NT2/D1 (cell line): ENCODE results near the gene SH3BP5.
A peak's percentile ranks its signal among the peaks of the same experiment; 100 is the strongest.
"Not testable (repeated sequence)": the region's sequence is repeated elsewhere in the genome, so short reads cannot be mapped to it uniquely, and the experiment has no call there.

Experiments used
- DNase-seq: peaks from one replicate; pipeline ENCODE4 v3.0.0-alpha.2; 2011; ENCODE audit warnings: low read depth, low spot score
- H3K27me3 ChIP-seq: 2 replicates; pipeline ENCODE4 v1.6.0; 2011; ENCODE audit warnings: mild to moderate bottlenecking; ENCODE audit not compliant: insufficient read length, insufficient read depth
- H3K36me3 ChIP-seq: 2 replicates; pipeline ENCODE4 v1.6.1; 2011; ENCODE audit warnings: mild to moderate bottlenecking, low read length, mixed read lengths; ENCODE audit not compliant: insufficient read depth, insufficient read length
- H3K4me1 ChIP-seq: 2 replicates; pipeline ENCODE4 v1.5.1; 2011; ENCODE audit not compliant: insufficient read depth, insufficient read length
- H3K4me3 ChIP-seq: 2 replicates; pipeline ENCODE4 v1.5.1; 2011; ENCODE audit warnings: low read depth; ENCODE audit not compliant: insufficient read length
- H3K9ac ChIP-seq: 2 replicates; pipeline ENCODE4 v1.6.0; 2011; ENCODE audit warnings: low read depth; ENCODE audit not compliant: insufficient read length
- H3K9me3 ChIP-seq: 2 replicates; pipeline ENCODE4 v1.5.1; 2011; ENCODE audit warnings: mild to moderate bottlenecking, low read length; ENCODE audit not compliant: insufficient read depth
- SUZ12 ChIP-seq: IDR thresholded peaks from 2 replicates; pipeline ENCODE4 v1.6.1; 2011; ENCODE audit not compliant: insufficient read length, insufficient read depth; ENCODE audit errors: extremely low read depth
- YY1 ChIP-seq: IDR thresholded peaks from 2 replicates; pipeline ENCODE4 v1.6.1; 2011; ENCODE audit not compliant: insufficient read length, insufficient read depth
- ZNF274 ChIP-seq: IDR thresholded peaks from 2 replicates; pipeline ENCODE4 v1.6.1; 2011; ENCODE audit warnings: mild to moderate bottlenecking, low read depth, low read length

The SH3BP5 gene

DNA sequence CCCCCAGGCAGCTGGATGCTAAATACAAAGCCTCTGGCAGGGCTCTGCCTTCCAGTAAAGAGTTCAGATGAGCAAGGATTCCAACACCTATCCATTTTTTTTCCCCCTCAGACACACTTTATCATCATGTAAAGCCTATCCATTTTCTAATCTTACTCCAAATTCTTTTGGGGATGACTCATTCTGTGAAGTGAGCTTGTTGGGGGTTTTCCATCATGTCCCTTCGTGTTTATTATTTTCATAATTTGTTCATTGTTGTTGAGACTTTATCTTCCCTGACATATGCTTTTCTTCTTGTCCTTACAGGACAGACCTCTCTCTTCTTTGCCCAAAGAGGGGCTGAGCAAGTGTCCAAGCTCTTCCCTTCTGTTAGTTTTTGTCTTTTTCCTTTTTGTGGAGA is 34.7 kb upstream of the SH3BP5 start:
- H3K4me3 ChIP-seq = no peak overlapping the region
- H3K9ac ChIP-seq = no peak overlapping the region
- no peak for DNase-seq
- H3K4me1 ChIP-seq = no peaks in the 10 kb centered on the region
- H3K27me3 ChIP-seq = no peaks in the 10 kb centered on the region
- TF ChIP-seq YY1 (no peak), ZNF274 (no peak), SUZ12 (no peak)
- H3K36me3 ChIP-seq = no peaks in the 10 kb centered on the region
- no peaks in the 10 kb centered on the region for H3K9me3 ChIP-seq

DNA sequence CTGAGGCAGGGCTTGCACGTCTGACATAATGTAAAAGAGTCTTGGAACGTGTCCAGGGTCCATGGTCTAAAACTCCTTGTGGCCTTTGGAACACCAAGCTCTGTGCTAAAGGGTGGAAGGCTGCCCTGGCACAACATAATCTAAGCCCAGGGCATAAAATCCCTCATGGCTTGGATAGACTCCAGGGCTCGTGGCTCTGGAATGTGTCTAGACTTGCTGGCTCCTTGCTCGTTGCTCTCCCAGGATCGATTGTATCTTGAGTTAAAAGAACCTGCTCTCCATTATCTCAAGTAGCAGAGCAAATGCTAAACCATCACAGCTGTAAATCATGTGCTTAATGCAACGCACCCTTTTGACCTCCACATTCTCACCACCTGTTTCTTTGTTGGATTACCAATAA is 31.7 kb upstream of the SH3BP5 start:
- H3K4me1 ChIP-seq, H3K36me3 ChIP-seq, H3K9me3 ChIP-seq, H3K9ac ChIP-seq, DNase-seq, H3K27me3 ChIP-seq, H3K4me3 ChIP-seq: not testable (repeated sequence)

DNA sequence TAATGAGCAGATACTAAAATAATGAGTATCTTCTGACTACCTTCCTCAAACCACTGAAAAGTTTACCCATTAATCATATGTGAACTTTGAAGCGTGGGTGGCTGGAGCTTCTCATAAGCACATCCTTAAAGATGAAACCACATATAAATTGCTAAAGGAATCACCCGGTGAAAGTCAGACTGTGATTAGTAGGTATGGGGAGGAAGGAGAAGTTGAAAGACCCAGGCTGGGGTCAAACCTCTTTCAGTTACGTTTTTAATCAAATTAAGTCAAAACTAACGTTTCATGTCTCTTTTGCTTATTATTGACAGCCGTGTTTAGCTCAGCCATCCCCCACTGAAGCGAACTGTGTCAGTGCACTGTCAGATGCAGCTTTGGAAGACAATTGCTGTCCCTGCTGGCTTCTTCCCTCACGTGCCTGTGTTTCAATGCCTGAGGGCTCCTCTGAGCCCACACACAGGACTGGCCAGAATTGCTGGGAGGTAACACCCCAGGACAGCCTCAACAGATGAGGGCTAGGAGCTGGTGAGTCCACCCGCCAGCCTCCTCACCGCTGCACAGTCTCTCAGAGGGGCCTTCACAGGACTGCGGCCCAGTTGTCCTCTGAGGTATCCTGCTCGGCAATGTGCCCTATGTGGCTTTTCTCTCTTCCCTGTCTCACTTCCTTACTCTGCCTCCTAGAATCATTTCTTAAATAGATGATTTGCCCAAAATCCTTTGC is 29.3 kb upstream of the SH3BP5 start:
- no peaks in the 10 kb centered on the region for H3K4me1 ChIP-seq
- no peaks in the 10 kb centered on the region for H3K9me3 ChIP-seq
- no peak overlapping the region for H3K4me3 ChIP-seq
- peak overlapping the region; percentile 9 for H3K9ac ChIP-seq
- peak; percentile 65 for DNase-seq
- no peaks in the 10 kb centered on the region for H3K36me3 ChIP-seq
- no peaks in the 10 kb centered on the region for H3K27me3 ChIP-seq
- TF ChIP-seq SUZ12 (no peak), ZNF274 (no peak)

DNA sequence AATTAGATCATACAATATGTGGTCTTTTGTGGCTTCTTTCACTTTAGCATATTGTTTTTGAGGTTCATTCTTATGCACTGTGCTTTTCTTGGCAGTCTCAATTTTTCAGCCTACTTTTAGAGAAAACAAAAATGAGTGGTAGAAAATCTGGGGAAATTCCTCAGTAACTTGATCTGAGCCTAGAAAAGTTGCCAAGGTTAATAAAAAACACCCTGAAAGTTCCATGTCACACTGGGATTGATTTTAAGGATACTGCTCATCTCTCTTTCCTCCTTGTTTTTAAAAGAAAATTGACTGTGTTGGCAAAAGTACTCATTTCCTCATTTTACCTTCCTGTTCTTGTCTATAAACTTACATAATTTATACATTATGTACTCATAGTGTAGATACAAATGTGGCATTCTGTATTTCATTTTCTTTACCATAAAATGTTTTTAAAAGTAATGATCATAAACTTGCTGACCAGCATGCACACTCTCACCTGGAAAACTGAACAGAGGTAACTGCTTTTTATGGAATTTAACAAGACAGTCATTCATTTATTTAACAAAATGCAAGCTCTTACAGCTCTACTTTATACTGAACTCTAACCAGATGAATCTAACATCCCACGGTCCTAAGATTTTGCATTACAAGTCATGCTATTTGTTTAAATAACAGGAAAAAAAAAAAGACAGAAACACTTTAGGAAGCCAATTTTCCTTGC is 28.6 kb upstream of the SH3BP5 start:
- H3K9ac ChIP-seq = no peak overlapping the region

DNA sequence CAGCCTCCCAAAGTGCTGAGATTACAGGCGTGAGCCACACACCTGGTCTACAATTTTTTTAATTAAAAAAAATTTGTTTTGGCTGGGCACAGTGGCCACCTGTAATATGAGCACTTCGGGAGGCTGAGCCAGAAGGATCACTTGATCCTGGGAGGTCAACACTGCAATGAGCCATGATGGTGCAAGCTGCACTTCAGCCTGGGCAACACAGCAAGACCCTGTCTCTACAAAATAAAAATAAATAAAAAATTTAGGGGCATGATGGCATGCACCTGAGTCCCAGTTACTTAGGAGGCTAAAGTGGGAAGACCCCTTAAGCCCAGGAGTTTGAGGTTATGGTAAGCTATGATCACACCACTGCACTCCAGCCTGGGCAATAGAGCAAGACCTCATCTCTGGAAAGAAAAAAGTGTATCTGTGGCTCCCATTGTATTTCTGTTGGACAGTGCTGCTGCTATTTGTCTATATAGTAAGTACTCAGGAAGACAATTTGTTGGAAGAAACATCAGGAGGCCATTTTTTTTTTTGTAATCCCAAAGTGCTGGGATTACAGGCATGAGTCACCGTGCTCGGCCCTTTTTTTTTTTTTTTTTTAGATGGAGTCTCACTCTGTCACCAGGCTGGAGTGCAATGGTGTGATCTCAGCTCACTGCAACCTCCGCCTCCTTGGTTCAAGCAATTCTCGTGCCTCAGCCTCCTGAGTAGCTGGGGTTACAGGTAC is 27.5 kb upstream of the SH3BP5 start:
- Histone ChIP-seq H3K9ac (no peak overlapping the region), H3K27me3 (no peaks in the 10 kb centered on the region), H3K9me3 (no peaks in the 10 kb centered on the region), H3K4me3 (no peak overlapping the region), H3K4me1 (peaks cover 2% of the 10 kb centered on the region), H3K36me3 (no peaks in the 10 kb centered on the region)
- no peak for DNase-seq
- TF ChIP-seq YY1 (no peak), ZNF274 (no peak), SUZ12 (no peak)

More for the DNA sequence above, 28.6 kb upstream of the SH3BP5 start:
- no peak for TF ChIP-seq SUZ12
- no peak for TF ChIP-seq ZNF274
- Histone ChIP-seq H3K9me3 (no peaks in the 10 kb centered on the region), H3K36me3 (no peaks in the 10 kb centered on the region), H3K4me3 (no peak overlapping the region), H3K4me1 (no peaks in the 10 kb centered on the region), H3K27me3 (no peaks in the 10 kb centered on the region)
- no peak for DNase-seq

DNA sequence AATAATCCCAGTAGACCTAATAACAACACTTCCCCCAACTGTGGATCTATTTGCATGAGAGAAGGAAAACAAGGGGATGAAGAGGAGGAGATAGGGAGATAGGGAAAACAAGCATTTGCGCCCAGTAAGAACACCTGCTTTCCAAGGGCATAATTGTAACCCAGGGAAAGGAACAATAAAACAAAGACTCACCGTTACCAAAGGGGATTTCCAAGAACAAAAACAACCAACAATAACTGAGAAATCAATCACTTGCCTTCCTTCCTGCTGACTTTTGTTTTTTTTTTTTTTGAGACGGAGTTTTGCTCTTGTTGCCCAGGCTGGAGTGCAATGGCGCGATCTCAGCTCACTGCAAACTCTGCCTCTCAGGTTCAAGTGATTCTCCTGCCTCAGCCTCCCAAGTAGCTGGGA is 24.3 kb upstream of the SH3BP5 start:
- not testable (repeated sequence) for H3K4me1 ChIP-seq, H3K9ac ChIP-seq, H3K4me3 ChIP-seq, DNase-seq, H3K9me3 ChIP-seq, H3K36me3 ChIP-seq, H3K27me3 ChIP-seq

DNA sequence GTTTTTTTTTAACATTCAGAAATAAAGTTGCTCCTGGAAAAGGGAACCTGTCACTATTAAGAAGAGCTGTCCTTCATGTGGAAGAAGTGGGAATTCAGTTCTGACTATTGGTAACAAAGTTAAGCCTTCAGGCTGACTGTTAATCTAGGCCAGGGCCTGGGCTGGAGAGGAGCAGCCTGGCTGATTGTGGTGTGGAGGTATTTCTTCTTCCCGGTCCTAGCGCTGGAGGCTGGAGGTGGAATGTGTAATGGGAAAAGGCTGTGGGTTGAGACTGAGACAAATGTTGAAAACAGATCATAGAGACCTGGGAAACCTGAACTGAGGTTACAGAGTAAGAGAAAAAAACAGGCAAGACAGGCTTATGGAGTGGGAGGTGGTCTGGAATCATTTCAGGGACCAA is 23.8 kb upstream of the SH3BP5 start:
- H3K9me3 ChIP-seq = peaks cover 8% of the 10 kb centered on the region; the same call in 1 of the 2 replicates
- H3K4me3 ChIP-seq = no peak overlapping the region
- H3K36me3 ChIP-seq = no peaks in the 10 kb centered on the region
- TF ChIP-seq YY1 (no peak), ZNF274 (no peak), SUZ12 (no peak)
- H3K9ac ChIP-seq = no peak overlapping the region
- H3K4me1 ChIP-seq = peaks cover 8% of the 10 kb centered on the region
- H3K27me3 ChIP-seq = no peaks in the 10 kb centered on the region
- no peak for DNase-seq
